Kidney (tissue), 14 donors: ENCODE measurements around the gene EFNA2. TPM values are rescaled to one million over a fixed set of nuclear protein-coding genes. Genes with fewer than 3 reads are reported as not detected.
A peak's percentile ranks its signal among the peaks of the same experiment; 100 is the strongest.
"Not testable (repeated sequence)": the region's sequence is repeated elsewhere in the genome, so short reads cannot be mapped to it uniquely, and the experiment has no call there.

Experiments
- DNase-seq, 5 donors: peaks; one replicate each; pipeline ENCODE4 v3.0.0-alpha.2; 2013 to 2020
- FAIRE-seq: peaks from 2 replicates; lab custom pipeline; 2012; peaks lifted over from hg19 to GRCh38; lab: Jason Lieb, UNC
- H3K27ac ChIP-seq, 2 donors: one replicate each; pipeline ENCODE4 v1.7.0; 2013; ENCODE audit warnings: low read depth in 2 of 2, low read length in 2 of 2, inconsistent platforms in 1 of 2
- H3K27me3 ChIP-seq: one replicate; pipeline ENCODE4 v1.7.1; 2013; ENCODE audit warnings: low read length, inconsistent platforms; ENCODE audit not compliant: control insufficient read depth, insufficient read depth
- H3K36me3 ChIP-seq, 3 donors: one replicate each; pipeline versions ENCODE4 v1.7.0 to v1.7.1; 2013; ENCODE audit warnings: low read length in 3 of 3, control low read depth in 1 of 3, inconsistent platforms in 1 of 3; ENCODE audit not compliant: insufficient read depth in 3 of 3, control insufficient read depth in 2 of 3
- H3K4me1 ChIP-seq, 3 donors: one replicate each; pipeline versions ENCODE4 v1.7.0 to v1.7.1; 2013; ENCODE audit warnings: low read length in 3 of 3, inconsistent platforms in 1 of 3, low read depth in 1 of 3; ENCODE audit not compliant: control insufficient read depth in 2 of 3, insufficient read depth in 2 of 3
- H3K4me3 ChIP-seq, 3 donors: one replicate each; pipeline versions ENCODE4 v1.7.0 to v1.8.1; 2013; ENCODE audit warnings: low read length in 3 of 3, control low read depth in 1 of 3, inconsistent platforms in 1 of 3
- H3K9ac ChIP-seq, 3 donors: one replicate each; pipeline versions ENCODE4 v1.7.0 to v1.7.1; 2013; ENCODE audit warnings: low read length in 3 of 3, control low read depth in 1 of 3, inconsistent platforms in 1 of 3
- H3K9me3 ChIP-seq, 3 donors: one replicate each; pipeline versions ENCODE4 v1.7.0 to v1.7.1; 2013; ENCODE audit warnings: low read length in 3 of 3, control low read depth in 1 of 3, inconsistent platforms in 1 of 3; ENCODE audit not compliant: control insufficient read depth in 2 of 3, insufficient read depth in 1 of 3
- intact Hi-C: fragments of 100-400 bp; cut with DNase I; formaldehyde crosslinking; loops from one replicate; pipeline ENCODE4 v1.11.1; 2022
- polyA plus RNA-seq: library from polyadenylated mRNA; stranded (reverse); fragments of 350-450 nt; fragmentation: Illumina TruSeq; extraction: RNeasy Lipid Tissue Mini Kit (QIAGEN cat#74804); gene quantifications from one replicate; pipeline ENCODE4 v1.2.3, GENCODE V29; 2014; ENCODE audit warnings: low read depth, low replicate concordance; ENCODE audit not compliant: insufficient read depth
- total RNA-seq: library from RNA; stranded (reverse); fragmentation: NEBNext Ultra II Directional; extraction: Animal tissue kit (Norgen Biotek cat#: 25700); gene quantifications from one replicate; pipeline ENCODE4 v1.2.1, GENCODE V29; 2021
- TF ChIP-seq, protein P1 (sequence below): IDR thresholded peaks from 3 replicates; pipeline ENCODE4 v1.5.1; 2012; ENCODE audit warnings: mild to moderate bottlenecking, moderate library complexity, borderline replicate concordance; ENCODE audit not compliant: insufficient read depth; ENCODE audit errors: extremely low read depth
- donor health status: control.
- donor health status: control.
- donor health status: control.
- donor health status: control.
- donor health status: control.
- donor health status: DM: yes; HTN: yes; CAD: no.
- donor health status: Normal renal cell carcinoma (clear cell type).

EFNA2 gene
- total and polyA plus RNA-seq, 2 donors from 2014 or later = not detected

DNA sequence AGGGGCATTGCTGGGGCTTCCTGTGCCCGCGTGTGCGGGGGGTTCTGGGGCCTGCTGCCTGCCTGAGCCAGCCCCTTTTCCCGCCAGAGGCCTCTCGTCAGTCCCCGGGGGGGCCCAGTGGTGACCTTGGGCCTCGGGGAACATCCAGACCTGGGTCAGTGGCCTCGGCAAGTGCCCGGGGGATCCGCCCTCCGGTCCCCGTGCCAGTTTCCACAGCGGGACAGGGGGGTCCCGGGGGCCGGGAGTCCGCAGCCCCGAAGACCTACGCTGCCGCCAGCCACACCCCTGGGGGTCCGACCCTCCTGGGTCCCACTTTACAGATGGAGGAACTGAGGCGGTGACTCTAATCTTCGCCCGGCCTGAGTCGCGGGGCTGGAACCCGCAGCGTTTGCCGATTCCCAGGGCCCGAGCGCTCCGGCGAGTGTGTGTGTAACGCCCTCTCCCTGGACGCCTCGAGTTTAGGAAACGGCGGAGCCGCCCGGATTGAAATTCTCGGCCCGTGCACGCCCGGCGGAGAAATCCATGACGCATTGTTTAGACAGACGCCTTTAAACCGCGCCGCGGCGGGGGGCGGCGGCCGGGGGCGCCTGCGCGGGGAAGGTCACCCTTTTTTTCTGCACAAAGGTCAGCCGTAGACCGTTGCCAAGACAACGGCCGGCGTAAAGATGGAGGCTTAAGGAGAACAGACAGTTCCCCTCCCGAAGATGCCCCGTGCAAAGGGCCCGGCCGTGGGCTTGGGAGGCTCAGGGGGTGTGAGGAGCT lies 39.3 kb downstream of the EFNA2 start:
- intact Hi-C loops = no loop called here
- Histone ChIP-seq H3K36me3 (no peaks in the 10 kb centered on the region), H3K27me3 (no peaks in the 10 kb centered on the region), H3K9ac (no peak overlapping the region), H3K4me1 (no peaks in the 10 kb centered on the region), H3K9me3 (no peaks in the 10 kb centered on the region), H3K4me3 (peak overlapping the region in 1 of 3 donors; percentile 3), H3K27ac (no peak overlapping the region)
- DNase-seq = peak in 3 of 5 donors; percentile 72 to 89 (median 76)
- FAIRE-seq = no peak
- TF ChIP-seq, protein P1, sequence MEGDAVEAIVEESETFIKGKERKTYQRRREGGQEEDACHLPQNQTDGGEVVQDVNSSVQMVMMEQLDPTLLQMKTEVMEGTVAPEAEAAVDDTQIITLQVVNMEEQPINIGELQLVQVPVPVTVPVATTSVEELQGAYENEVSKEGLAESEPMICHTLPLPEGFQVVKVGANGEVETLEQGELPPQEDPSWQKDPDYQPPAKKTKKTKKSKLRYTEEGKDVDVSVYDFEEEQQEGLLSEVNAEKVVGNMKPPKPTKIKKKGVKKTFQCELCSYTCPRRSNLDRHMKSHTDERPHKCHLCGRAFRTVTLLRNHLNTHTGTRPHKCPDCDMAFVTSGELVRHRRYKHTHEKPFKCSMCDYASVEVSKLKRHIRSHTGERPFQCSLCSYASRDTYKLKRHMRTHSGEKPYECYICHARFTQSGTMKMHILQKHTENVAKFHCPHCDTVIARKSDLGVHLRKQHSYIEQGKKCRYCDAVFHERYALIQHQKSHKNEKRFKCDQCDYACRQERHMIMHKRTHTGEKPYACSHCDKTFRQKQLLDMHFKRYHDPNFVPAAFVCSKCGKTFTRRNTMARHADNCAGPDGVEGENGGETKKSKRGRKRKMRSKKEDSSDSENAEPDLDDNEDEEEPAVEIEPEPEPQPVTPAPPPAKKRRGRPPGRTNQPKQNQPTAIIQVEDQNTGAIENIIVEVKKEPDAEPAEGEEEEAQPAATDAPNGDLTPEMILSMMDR = no peak

DNA sequence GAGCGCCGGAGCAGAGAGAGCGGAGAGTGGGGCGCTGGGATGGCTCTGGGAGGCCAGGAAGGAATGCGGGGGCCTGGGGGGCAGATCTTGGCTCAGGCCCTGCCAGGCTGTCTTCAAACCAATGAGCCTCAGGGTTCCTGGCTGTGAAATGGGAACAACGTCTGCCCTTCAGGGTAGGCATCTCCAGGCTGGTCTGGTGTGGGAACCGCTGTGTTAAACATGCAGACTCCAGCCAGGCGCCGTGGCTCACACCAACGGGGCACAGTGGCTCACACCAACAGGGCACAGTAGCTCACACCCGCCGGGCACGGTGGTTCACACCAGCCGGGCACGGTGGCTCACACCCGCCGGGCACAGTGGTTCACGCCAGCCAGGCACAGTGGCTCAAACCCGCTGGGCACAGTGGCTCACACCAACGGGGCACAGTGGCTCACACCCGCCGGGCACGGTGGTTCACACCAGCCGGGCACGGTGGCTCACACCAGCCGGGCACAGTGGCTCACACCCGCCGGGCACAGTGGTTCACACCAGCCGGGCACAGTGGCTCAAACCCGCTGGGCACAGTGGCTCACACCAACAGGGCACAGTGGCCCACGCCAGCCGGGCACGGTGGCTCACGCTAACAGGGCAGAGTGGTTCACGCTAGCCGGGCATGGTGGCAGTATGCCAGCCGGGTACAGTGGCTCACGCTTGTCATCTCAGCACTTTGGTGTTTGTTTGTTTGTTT lies 40.1 kb downstream of the EFNA2 start:
- peak overlapping the region in 1 of 3 donors; percentile 3 for H3K4me3 ChIP-seq
- H3K27me3 ChIP-seq = no peaks in the 10 kb centered on the region

DNA sequence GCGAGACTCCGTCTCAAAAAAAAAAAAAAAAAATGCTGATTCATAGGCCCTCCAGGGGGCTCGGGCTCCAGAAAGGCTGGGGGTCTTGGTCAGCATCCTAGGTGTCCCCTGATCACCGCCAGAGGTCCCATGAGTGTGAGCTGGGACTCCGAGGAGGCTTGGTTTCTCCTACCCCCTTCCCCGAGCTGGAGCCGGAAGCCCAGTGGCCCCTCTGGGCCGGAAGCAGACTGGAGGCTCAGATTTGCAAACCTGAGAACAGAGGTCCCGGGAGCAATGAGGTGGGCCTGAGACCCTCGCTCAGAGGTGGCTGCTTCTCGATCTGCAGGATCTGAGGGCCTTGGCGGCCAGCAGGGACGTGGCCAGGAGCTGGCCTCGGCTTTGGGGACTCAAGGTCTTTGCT lies 41.5 kb downstream of the EFNA2 start:
- no peak overlapping the region for H3K9ac ChIP-seq
- intact Hi-C loops = no loop called here
- no peak overlapping the region for H3K4me3 ChIP-seq
- no peak overlapping the region for H3K27ac ChIP-seq
- FAIRE-seq (no peak), DNase-seq (no peak)
- TF ChIP-seq, protein P1 = no peak
- no peaks in the 10 kb centered on the region for H3K4me1 ChIP-seq
- H3K9me3 ChIP-seq = no peaks in the 10 kb centered on the region
- H3K27me3 ChIP-seq = no peaks in the 10 kb centered on the region
- H3K36me3 ChIP-seq = no peaks in the 10 kb centered on the region

More for the DNA sequence above, 40.1 kb downstream of the EFNA2 start:
- no peak for FAIRE-seq
- DNase-seq = no peak
- Histone ChIP-seq H3K4me1 (no peaks in the 10 kb centered on the region), H3K36me3 (no peaks in the 10 kb centered on the region), H3K27ac (no peak overlapping the region), H3K9ac (no peak overlapping the region), H3K9me3 (no peaks in the 10 kb centered on the region)
- TF ChIP-seq, protein P1 = no peak
- intact Hi-C loops = no loop called here

DNA sequence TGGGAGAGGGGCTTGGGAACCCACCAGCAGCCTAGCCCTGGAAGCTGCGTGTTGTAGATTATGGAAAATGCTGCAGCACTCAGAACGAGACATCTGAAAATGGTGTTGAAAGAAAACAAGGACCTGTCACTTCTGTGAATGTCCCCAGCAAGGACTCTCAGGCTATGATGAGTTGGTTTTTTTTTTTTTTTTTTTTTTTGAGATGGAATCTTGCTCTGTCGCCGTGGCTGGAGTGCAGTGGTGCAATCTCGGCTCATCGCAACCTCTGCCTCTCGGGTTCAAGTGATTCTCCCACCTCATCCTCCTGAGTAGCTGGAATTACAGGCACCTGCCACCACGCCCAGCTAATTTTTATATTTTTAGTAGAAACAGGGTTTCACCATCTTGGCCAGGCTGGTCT lies 46.5 kb downstream of the EFNA2 start:
- H3K4me3 ChIP-seq, H3K36me3 ChIP-seq, H3K9ac ChIP-seq, DNase-seq, intact Hi-C loops, H3K27ac ChIP-seq, H3K27me3 ChIP-seq, H3K4me1 ChIP-seq, FAIRE-seq, H3K9me3 ChIP-seq: not testable (repeated sequence)
